ENCODE data around the gene DHCR7.

Gene DHCR7

GRCh38 chr11:71387784-71388636, 60.2 kb downstream of the DHCR7 start:
- no peak for TF ChIP-seq CTCF (conservative IDR thresholded peaks at IDR 0.05; ENCODE audit: control insufficient read depth, insufficient read depth, low read depth, low read length)
- no peak for DNase-seq (ENCODE audit: low read depth)
- H3K4me3 ChIP-seq (ENCODE audit: control insufficient read depth, low read depth, low read length), result no peak overlapping the region

DNA sequence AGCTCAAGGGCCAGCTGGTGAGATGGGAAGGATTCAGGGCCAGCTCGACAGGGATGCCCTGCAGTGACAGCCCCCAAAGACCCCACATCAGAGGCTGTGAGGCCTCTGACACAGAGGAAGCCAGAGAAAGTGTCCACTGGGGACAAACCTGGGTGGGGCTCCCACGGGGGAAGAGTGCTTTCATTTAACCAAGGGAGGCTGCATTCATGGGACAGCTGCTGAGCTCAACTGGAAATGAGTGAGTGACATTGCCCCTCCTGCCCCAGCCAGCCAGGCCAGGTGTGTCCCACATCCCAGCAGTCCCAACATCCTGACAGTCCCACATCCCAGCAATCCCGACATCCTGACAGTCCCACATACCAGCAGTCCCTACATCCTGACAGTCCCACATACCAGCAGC, 61.0 kb downstream of the DHCR7 start:
- no peak for TF ChIP-seq CTCF (conservative IDR thresholded peaks at IDR 0.05; ENCODE audit: control insufficient read depth, insufficient read depth, low read depth, low read length)
- no peak for DNase-seq (ENCODE audit: low read depth)
- no peak overlapping the region for H3K4me3 ChIP-seq (ENCODE audit: control insufficient read depth, low read depth, low read length)

DNA sequence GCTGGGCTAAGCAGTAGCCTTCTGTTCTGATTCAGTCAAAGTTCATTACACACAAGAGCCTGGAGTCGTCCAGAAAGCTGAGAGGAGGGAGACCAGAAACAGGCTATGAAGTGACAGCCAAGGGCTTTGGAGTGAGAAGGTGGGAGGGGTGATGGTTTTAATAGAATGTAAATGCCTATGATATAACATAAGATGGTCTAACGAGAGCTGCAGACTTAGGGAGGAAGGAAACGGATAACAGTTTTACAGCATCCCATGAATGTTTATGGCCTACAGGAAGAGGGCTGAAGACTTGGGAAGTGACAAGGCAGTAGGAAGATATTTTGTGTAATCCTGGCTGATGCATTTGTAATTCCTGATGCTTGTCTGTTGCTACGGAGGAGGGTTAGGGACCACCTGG, 62.0 kb downstream of the DHCR7 start:
- TF ChIP-seq CTCF (conservative IDR thresholded peaks at IDR 0.05; ENCODE audit: control insufficient read depth, insufficient read depth, low read depth, low read length), result no peak
- no peak for DNase-seq (ENCODE audit: low read depth)
- H3K4me3 ChIP-seq (ENCODE audit: control insufficient read depth, low read depth, low read length), result no peak overlapping the region

GRCh38 chr11:71385091-71385490, 63.1 kb downstream of the DHCR7 start:
- DNase-seq (ENCODE audit: low read depth), result no peak
- H3K4me3 ChIP-seq (ENCODE audit: control insufficient read depth, low read depth, low read length), result no peak overlapping the region
- no peak for TF ChIP-seq CTCF (conservative IDR thresholded peaks at IDR 0.05; ENCODE audit: control insufficient read depth, insufficient read depth, low read depth, low read length)

- no peak for DNase-seq (ENCODE audit: low read depth)
- H3K4me3 ChIP-seq (ENCODE audit: control insufficient read depth, low read depth, low read length), result no peak overlapping the region
- no peak for TF ChIP-seq CTCF (conservative IDR thresholded peaks at IDR 0.05; ENCODE audit: control insufficient read depth, insufficient read depth, low read depth, low read length)
These were observed 63.6 kb downstream of the DHCR7 start for GRCh38 chr11:71384561-71384960.
